Bronchial epithelial cell (primary cell): ENCODE results near the gene IL20RB. TPM values are rescaled to one million over a fixed set of nuclear protein-coding genes. Genes with fewer than 3 reads are reported as not detected.

ENCODE experiments used
- DNase-seq: peaks from one replicate; pipeline ENCODE4 v3.0.0-alpha.2; 2010; ENCODE audit warnings: low read depth
- FAIRE-seq: peaks from 2 replicates; lab custom pipeline; 2011; peaks lifted over from hg19 to GRCh38; lab: Jason Lieb, UNC
- H3K27me3 ChIP-seq: 2 replicates; pipeline ENCODE4 v1.5.1; 2011; ENCODE audit warnings: low read length; ENCODE audit not compliant: control insufficient read depth, insufficient read depth
- H3K36me3 ChIP-seq: 2 replicates; pipeline ENCODE4 v1.5.1; 2011; ENCODE audit warnings: low read length; ENCODE audit not compliant: control insufficient read depth, insufficient read depth
- H3K4me3 ChIP-seq: 2 replicates; pipeline ENCODE4 v1.5.1; 2011; ENCODE audit warnings: mild to moderate bottlenecking, low read depth, low read length, control low read depth
- total RNA-seq: library from RNA; depleted of rRNA; stranded (reverse); fragments of >200 nt; gene quantifications from 2 replicates; pipeline ENCODE4 v1.2.1, GENCODE V29; 2014
- TF ChIP-seq, protein P1 (sequence below): IDR thresholded peaks from 2 replicates; pipeline ENCODE4 v1.5.1; 2011; ENCODE audit warnings: mild to moderate bottlenecking, moderate library complexity, low read length, control low read depth, inconsistent platforms; ENCODE audit not compliant: insufficient read depth, severe bottlenecking

The IL20RB gene, protein sequence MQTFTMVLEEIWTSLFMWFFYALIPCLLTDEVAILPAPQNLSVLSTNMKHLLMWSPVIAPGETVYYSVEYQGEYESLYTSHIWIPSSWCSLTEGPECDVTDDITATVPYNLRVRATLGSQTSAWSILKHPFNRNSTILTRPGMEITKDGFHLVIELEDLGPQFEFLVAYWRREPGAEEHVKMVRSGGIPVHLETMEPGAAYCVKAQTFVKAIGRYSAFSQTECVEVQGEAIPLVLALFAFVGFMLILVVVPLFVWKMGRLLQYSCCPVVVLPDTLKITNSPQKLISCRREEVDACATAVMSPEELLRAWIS
- total RNA-seq = 150 and 291 TPM in 2 replicates

- H3K4me3 ChIP-seq = peak within 1 kb of the TSS; percentile 59
- DNase-seq (peak; percentile 89), FAIRE-seq (peak; percentile 60)
- no peaks in the 10 kb centered on the region for H3K27me3 ChIP-seq
- TF ChIP-seq, protein P1, sequence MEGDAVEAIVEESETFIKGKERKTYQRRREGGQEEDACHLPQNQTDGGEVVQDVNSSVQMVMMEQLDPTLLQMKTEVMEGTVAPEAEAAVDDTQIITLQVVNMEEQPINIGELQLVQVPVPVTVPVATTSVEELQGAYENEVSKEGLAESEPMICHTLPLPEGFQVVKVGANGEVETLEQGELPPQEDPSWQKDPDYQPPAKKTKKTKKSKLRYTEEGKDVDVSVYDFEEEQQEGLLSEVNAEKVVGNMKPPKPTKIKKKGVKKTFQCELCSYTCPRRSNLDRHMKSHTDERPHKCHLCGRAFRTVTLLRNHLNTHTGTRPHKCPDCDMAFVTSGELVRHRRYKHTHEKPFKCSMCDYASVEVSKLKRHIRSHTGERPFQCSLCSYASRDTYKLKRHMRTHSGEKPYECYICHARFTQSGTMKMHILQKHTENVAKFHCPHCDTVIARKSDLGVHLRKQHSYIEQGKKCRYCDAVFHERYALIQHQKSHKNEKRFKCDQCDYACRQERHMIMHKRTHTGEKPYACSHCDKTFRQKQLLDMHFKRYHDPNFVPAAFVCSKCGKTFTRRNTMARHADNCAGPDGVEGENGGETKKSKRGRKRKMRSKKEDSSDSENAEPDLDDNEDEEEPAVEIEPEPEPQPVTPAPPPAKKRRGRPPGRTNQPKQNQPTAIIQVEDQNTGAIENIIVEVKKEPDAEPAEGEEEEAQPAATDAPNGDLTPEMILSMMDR = no peak
- H3K36me3 ChIP-seq = peaks cover 4% of the 10 kb centered on the region
These were observed at the start of gene IL20RB for GRCh38 chr3:136957751-136958288. Gene IL20RB, plus strand, starts transcription at chr3:136957983. Its CDS starts 131 bp downstream, at chr3:136958114.

DNA sequence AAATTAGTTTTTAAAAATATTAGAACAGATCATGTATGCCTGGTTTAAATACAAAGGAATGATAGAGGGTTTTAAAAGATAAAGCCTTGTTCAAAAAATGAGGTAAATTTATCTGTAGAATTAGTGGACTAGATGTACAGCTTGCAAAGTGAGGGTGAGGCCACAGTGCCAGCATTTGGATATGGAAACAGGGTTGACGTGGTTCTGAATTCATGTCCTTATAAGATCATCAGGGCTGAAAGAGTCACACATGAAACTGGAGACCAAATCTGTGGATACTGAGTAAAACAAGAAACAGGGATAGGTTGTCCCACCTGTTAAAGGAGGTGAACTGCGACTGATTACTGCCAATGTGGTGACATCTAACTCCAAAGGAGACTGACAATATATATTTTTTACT is 49.5 kb upstream of the IL20RB start:
- no peaks in the 10 kb centered on the region for H3K36me3 ChIP-seq
- FAIRE-seq (no peak), DNase-seq (no peak)
- TF ChIP-seq, protein P1 = no peak
- no peak overlapping the region for H3K4me3 ChIP-seq
- H3K27me3 ChIP-seq = no peaks in the 10 kb centered on the region

- no peak for DNase-seq
- Histone ChIP-seq H3K4me3 (no peak overlapping the region), H3K36me3 (no peaks in the 10 kb centered on the region), H3K27me3 (no peaks in the 10 kb centered on the region)
- TF ChIP-seq, protein P1 = no peak
- no peak for FAIRE-seq
These were observed 48.6 kb upstream of the IL20RB start for GRCh38 chr3:136909187-136909586.

- FAIRE-seq = no peak
- Histone ChIP-seq H3K36me3 (no peaks in the 10 kb centered on the region), H3K27me3 (no peaks in the 10 kb centered on the region), H3K4me3 (no peak overlapping the region)
- DNase-seq = no peak
- TF ChIP-seq, protein P1 = no peak
These were observed 47.1 kb upstream of the IL20RB start for GRCh38 chr3:136910697-136911096.

GRCh38 chr3:136913168-136913567 is 44.6 kb upstream of the IL20RB start:
- DNase-seq = no peak
- Histone ChIP-seq H3K36me3 (no peaks in the 10 kb centered on the region), H3K27me3 (no peaks in the 10 kb centered on the region), H3K4me3 (no peak overlapping the region)
- TF ChIP-seq, protein P1 = no peak
- no peak for FAIRE-seq
